IMR-90 (cell line): ENCODE results near the gene EPB41L3. TPM values are rescaled to one million over a fixed set of nuclear protein-coding genes. Genes with fewer than 3 reads are reported as not detected.

Experiments
- ATAC-seq: fragments of 200-7000 bp; cut with Tn5 transposase; 2 replicates; pipeline ENCODE4 v1.9.1; 2020; ENCODE audit warnings: low read depth, mild to moderate bottlenecking, moderate library complexity
- BruUV-seq: library from RNA; stranded (reverse); fragments of 400-500 nt; replicated peaks from 2 replicates; lab custom pipeline; 2021; lab: Mats Ljungman, UMichigan
- CTCF ChIA-PET: fragments of 300-600 bp; formaldehyde crosslinking; extraction: SDS; loops from one replicate; lab custom pipeline; 2021; ENCODE audit warnings: antibody characterized with exemption; lab: Yijun Ruan, JAX
- POLR2A ChIA-PET: fragments of 300-600 bp; sonication (Branson Sonifier 250); formaldehyde crosslinking; loops from one replicate; lab custom pipeline; 2022; ENCODE audit warnings: antibody characterized with exemption; ENCODE audit not compliant: unreplicated experiment; lab: Charles Lee
- DNase-seq: peaks from one replicate; pipeline ENCODE4 v3.0.0; 2013
- H2AFZ ChIP-seq: replicated peaks from 2 replicates; pipeline ENCODE3; 2013; ENCODE audit warnings: low read length, mild to moderate bottlenecking; ENCODE audit not compliant: poor library complexity
- H2AK5ac ChIP-seq: 2 replicates; pipeline ENCODE4 v1.6.1; 2013; ENCODE audit warnings: low read depth, low read length, inconsistent platforms
- H2AK9ac ChIP-seq: replicated peaks from 2 replicates; pipeline ENCODE3; 2013; ENCODE audit warnings: mild to moderate bottlenecking, low read depth, low read length, moderate library complexity; ENCODE audit not compliant: poor library complexity
- H2BK120ac ChIP-seq: 2 replicates; pipeline ENCODE4 v1.6.1; 2013; ENCODE audit warnings: low read depth, low read length, inconsistent platforms
- H2BK15ac ChIP-seq: 3 replicates; pipeline ENCODE4 v1.6.1; 2013; ENCODE audit warnings: low read depth, low read length, inconsistent platforms
- H2BK20ac ChIP-seq: 2 replicates; pipeline ENCODE4 v1.6.1; 2013; ENCODE audit warnings: low read depth, mild to moderate bottlenecking, inconsistent platforms, low read length, moderate library complexity
- H2BK5ac ChIP-seq: 2 replicates; pipeline ENCODE4 v1.6.1; 2013; ENCODE audit warnings: mild to moderate bottlenecking, low read depth, low read length, inconsistent platforms; ENCODE audit not compliant: poor library complexity, severe bottlenecking
- H3K14ac ChIP-seq: replicated peaks from 2 replicates; pipeline ENCODE4 v1.6.1; 2013; ENCODE audit warnings: low read depth, low read length, inconsistent platforms
- H3K18ac ChIP-seq: 2 replicates; pipeline ENCODE4 v1.6.1; 2013; ENCODE audit warnings: low read depth, low read length, control low read depth
- H3K23ac ChIP-seq: 2 replicates; pipeline ENCODE4 v1.6.1; 2013; ENCODE audit warnings: low read depth, low read length, inconsistent platforms
- H3K27ac ChIP-seq: 2 replicates; pipeline ENCODE4 v1.5.1; 2013; ENCODE audit warnings: mild to moderate bottlenecking, control low read depth, low read length; ENCODE audit not compliant: insufficient read depth
- H3K27me3 ChIP-seq: 2 replicates; pipeline ENCODE4 v1.6.1; 2013; ENCODE audit warnings: low read length; ENCODE audit not compliant: control insufficient read depth, insufficient read depth
- H3K36me3 ChIP-seq: 2 replicates; pipeline ENCODE4 v1.6.1; 2013; ENCODE audit warnings: low read length, mixed read lengths; ENCODE audit not compliant: control insufficient read depth, insufficient read depth
- H3K4ac ChIP-seq: 2 replicates; pipeline ENCODE4 v1.6.1; 2013; ENCODE audit warnings: low read depth, low read length, inconsistent platforms
- H3K4me1 ChIP-seq: 2 replicates; pipeline ENCODE4 v1.6.1; 2013; ENCODE audit warnings: low read length, mixed read lengths; ENCODE audit not compliant: control insufficient read depth, insufficient read depth
- H3K4me2 ChIP-seq: 2 replicates; pipeline ENCODE4 v1.6.1; 2013; ENCODE audit warnings: low read depth, mild to moderate bottlenecking, control low read depth, low read length, moderate library complexity
- H3K4me3 ChIP-seq: 2 replicates; pipeline ENCODE4 v1.5.1; 2013; ENCODE audit warnings: low read depth, mild to moderate bottlenecking, control low read depth, low read length, moderate library complexity; ENCODE audit not compliant: insufficient read depth
- H3K56ac ChIP-seq: 2 replicates; pipeline ENCODE4 v1.6.1; 2013; ENCODE audit warnings: low read length, inconsistent platforms; ENCODE audit not compliant: insufficient read depth; ENCODE audit errors: extremely low read depth
- H3K79me1 ChIP-seq, 2 experiments: 2 replicates each; pipeline ENCODE4 v1.6.1; 2013; ENCODE audit warnings: low read length in 2 of 2, inconsistent platforms in 1 of 2, low read depth in 1 of 2
- H3K9ac ChIP-seq: 2 replicates; pipeline ENCODE4 v1.6.1; 2013; ENCODE audit warnings: low read depth, low read length, control low read depth
- H3K9me1 ChIP-seq: 2 replicates; pipeline ENCODE4 v1.6.1; 2013; ENCODE audit warnings: low read length, inconsistent platforms; ENCODE audit not compliant: insufficient read depth
- H3K9me3 ChIP-seq: 2 replicates; pipeline ENCODE4 v1.6.1; 2013; ENCODE audit warnings: low read length; ENCODE audit not compliant: control insufficient read depth, insufficient read depth
- H4K20me1 ChIP-seq: 2 replicates; pipeline ENCODE4 v1.6.1; 2013; ENCODE audit warnings: low read length, inconsistent platforms; ENCODE audit not compliant: insufficient read depth
- H4K5ac ChIP-seq: 2 replicates; pipeline ENCODE4 v1.6.1; 2013; ENCODE audit warnings: mild to moderate bottlenecking, low read depth, low read length, control low read depth
- H4K8ac ChIP-seq, 2 experiments: 2 replicates each; pipeline ENCODE4 v1.6.1; 2013; ENCODE audit warnings: low read depth in 2 of 2, low read length in 2 of 2, control low read depth in 1 of 2, inconsistent platforms in 1 of 2
- H4K91ac ChIP-seq: 2 replicates; pipeline ENCODE4 v1.6.1; 2013; ENCODE audit warnings: low read depth, low read length, inconsistent platforms; ENCODE audit not compliant: insufficient read depth
- BHLHE40 ChIP-seq: fragments of 150-350 bp; IDR thresholded peaks from 2 replicates; pipeline ENCODE4 v1.6.1; 2016; ENCODE audit warnings: mild to moderate bottlenecking, low read depth, low read length
- CEBPB ChIP-seq: IDR thresholded peaks from 2 replicates; pipeline ENCODE4 v1.6.1; 2012; ENCODE audit warnings: low read depth, low read length, improper control_type of control experiment
- CHD1 ChIP-seq: IDR thresholded peaks from 2 replicates; pipeline ENCODE4 v1.6.1; 2012; ENCODE audit warnings: low read depth, low read length, improper control_type of control experiment
- CTCF ChIP-seq: conservative IDR thresholded peaks from 2 replicates; pipeline ENCODE4 v1.5.1; 2012; ENCODE audit warnings: mild to moderate bottlenecking, low read depth, low read length, improper control_type of control experiment
- ELK1 ChIP-seq: fragments of 150-350 bp; IDR thresholded peaks from 2 replicates; pipeline ENCODE4 v1.6.1; 2016; ENCODE audit warnings: low read depth, mild to moderate bottlenecking, low read length, moderate library complexity, borderline replicate concordance
- FOS ChIP-seq: fragments of 150-350 bp; IDR thresholded peaks from 2 replicates; pipeline ENCODE4 v1.6.1; 2016; ENCODE audit warnings: low read depth, low read length
- MAFK ChIP-seq: IDR thresholded peaks from 2 replicates; pipeline ENCODE4 v1.6.1; 2012; ENCODE audit warnings: low read depth, low read length, improper control_type of control experiment
- MAZ ChIP-seq: IDR thresholded peaks from 2 replicates; pipeline ENCODE4 v1.6.1; 2012; ENCODE audit warnings: low read depth, mild to moderate bottlenecking, low read length, improper control_type of control experiment, moderate library complexity, borderline replicate concordance
- MXI1 ChIP-seq: IDR thresholded peaks from 2 replicates; pipeline ENCODE4 v1.6.1; 2012; ENCODE audit warnings: low read depth, mild to moderate bottlenecking, low read length, moderate library complexity, borderline replicate concordance
- NFE2L2 ChIP-seq: fragments of 150-350 bp; IDR thresholded peaks from 2 replicates; pipeline ENCODE4 v1.6.1; 2016; ENCODE audit warnings: low read depth, mild to moderate bottlenecking, low read length
- POLR2A ChIP-seq: IDR thresholded peaks from 2 replicates; pipeline ENCODE4 v1.6.1; 2012; ENCODE audit warnings: mild to moderate bottlenecking, low read depth, low read length
- RAD21 ChIP-seq: IDR thresholded peaks from 2 replicates; pipeline ENCODE4 v1.6.1; 2012; ENCODE audit warnings: low read length, improper control_type of control experiment
- RFX5 ChIP-seq: IDR thresholded peaks from 2 replicates; pipeline ENCODE4 v1.8.0; 2012; ENCODE audit warnings: low read depth, mild to moderate bottlenecking, low read length, moderate library complexity
- SMC3 ChIP-seq: fragments of 150-350 bp; IDR thresholded peaks from 2 replicates; pipeline ENCODE4 v1.6.1; 2016; ENCODE audit warnings: low read depth, mild to moderate bottlenecking, antibody characterized with exemption, low read length, moderate library complexity
- WGBS, 2 experiments: methylation state at CpG; one replicate each; pipeline versions ENCODE4 v1.1.5 to v1.1.7; 2013; ENCODE audit warnings: missing lambda C conversion rate in 2 of 2; ENCODE audit not compliant: insufficient read length in 1 of 2; ENCODE audit errors: extremely low coverage in 2 of 2; 5-methylcytosine and 5-hydroxymethylcytosine counted together
- dilution Hi-C: fragments of 300-500 bp; cut with HindIII; formaldehyde crosslinking; loops from one replicate; pipeline ENCODE4 v1.14.3; 2018; ENCODE audit warnings: low sequenced_read_pairs; ENCODE audit not compliant: unreplicated experiment
- in situ Hi-C: fragments of 300-500 bp; cut with MboI; formaldehyde crosslinking; loops from 3 replicates; pipeline ENCODE4 v1.14.3; 2019; ENCODE audit warnings: low sequenced_read_pairs, inconsistent platforms, mixed read lengths
- intact Hi-C: fragments of 100-400 bp; cut with micrococcal nuclease; formaldehyde crosslinking; loops from 2 replicates; pipeline ENCODE4 v1.10.0; 2022
- polyA plus RNA-seq, 3 experiments: library from polyadenylated mRNA; depleted of rRNA; stranded (reverse); fragments of >200 nt; gene quantifications; 2 replicates each; pipeline ENCODE4 v1.2.3, GENCODE V29; 2012; ENCODE audit warnings: low replicate concordance in 1 of 3
- total RNA-seq: library from RNA; depleted of rRNA; stranded (reverse); fragments of >200 nt; gene quantifications from 2 replicates; pipeline ENCODE4 v1.2.3, GENCODE V29; 2012

EPB41L3 gene
- total and polyA plus RNA-seq, 2 of the 4 experiments (the other 2 are of a cell fraction) = 36.6 to 70.3 TPM

- Histone ChIP-seq H4K91ac (no peak overlapping the region), H3K9me1 (no peaks in the 10 kb centered on the region), H3K9me3 (no peaks in the 10 kb centered on the region), H4K5ac (no peak overlapping the region), H3K18ac (no peak overlapping the region), H3K14ac (no peak overlapping the region), H3K56ac (no peak overlapping the region), H2BK120ac (no peak overlapping the region), H2BK5ac (no peak overlapping the region), H3K27ac (no peak overlapping the region), H3K27me3 (no peaks in the 10 kb centered on the region), H3K79me1 (no peaks in the 10 kb centered on the region), H3K9ac (no peak overlapping the region), H2BK20ac (no peak overlapping the region), H4K20me1 (no peaks in the 10 kb centered on the region), H2AK9ac (no peak overlapping the region), H3K4me1 (no peaks in the 10 kb centered on the region), H2AFZ (no peak overlapping the region), H3K4ac (no peak overlapping the region), H3K4me2 (no peak overlapping the region), H3K36me3 (peaks cover 2% of the 10 kb centered on the region), H3K23ac (no peak overlapping the region), H2BK15ac (no peak overlapping the region), H3K4me3 (no peak overlapping the region), H4K8ac (no peak overlapping the region), H2AK5ac (no peak overlapping the region)
- ATAC-seq (no peak), DNase-seq (no peak)
- BruUV-seq = no TSS peak
- TF ChIP-seq NFE2L2 (no peak), SMC3 (no peak), CEBPB (no peak), FOS (no peak), MAZ (no peak), CTCF (no peak), MXI1 (no peak), CHD1 (no peak), POLR2A (no peak), BHLHE40 (no peak), RAD21 (no peak), MAFK (no peak), RFX5 (no peak), ELK1 (no peak)
- CTCF ChIA-PET = no interaction called here
- WGBS, 2 experiments = no CpG with 5 or more reads among the region's 4 CpGs
- intact Hi-C loops (no loop called here), dilution Hi-C loops (no loop called here), in situ Hi-C loops (no loop called here)
- POLR2A ChIA-PET = no interaction called here
These were observed 128.8 kb downstream of the EPB41L3 start for GRCh38 chr18:5415031-5415430.
